ENCODE data around the gene P2RX2.

DNA sequence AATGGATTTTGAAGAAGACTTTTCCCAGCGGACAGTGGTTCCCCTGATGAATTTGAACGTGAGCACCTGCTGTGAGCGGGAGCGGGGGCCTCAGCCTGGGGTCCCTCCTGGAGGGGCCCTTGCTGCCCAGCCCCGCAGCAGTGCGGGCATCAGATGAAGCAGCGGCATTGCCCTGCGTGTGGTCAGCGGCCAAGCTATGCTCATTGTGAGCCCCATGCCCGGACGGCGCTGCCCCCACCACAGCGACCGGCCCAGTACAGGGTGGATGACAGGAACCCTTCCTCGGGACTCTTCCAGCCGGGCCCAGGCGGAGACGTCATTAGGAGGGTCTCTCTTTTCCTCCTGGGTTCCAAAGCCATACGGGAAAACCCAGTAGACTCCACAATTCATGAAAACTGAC lies 11.6 kb upstream of the P2RX2 start:
- TF ChIP-seq, protein P1, sequence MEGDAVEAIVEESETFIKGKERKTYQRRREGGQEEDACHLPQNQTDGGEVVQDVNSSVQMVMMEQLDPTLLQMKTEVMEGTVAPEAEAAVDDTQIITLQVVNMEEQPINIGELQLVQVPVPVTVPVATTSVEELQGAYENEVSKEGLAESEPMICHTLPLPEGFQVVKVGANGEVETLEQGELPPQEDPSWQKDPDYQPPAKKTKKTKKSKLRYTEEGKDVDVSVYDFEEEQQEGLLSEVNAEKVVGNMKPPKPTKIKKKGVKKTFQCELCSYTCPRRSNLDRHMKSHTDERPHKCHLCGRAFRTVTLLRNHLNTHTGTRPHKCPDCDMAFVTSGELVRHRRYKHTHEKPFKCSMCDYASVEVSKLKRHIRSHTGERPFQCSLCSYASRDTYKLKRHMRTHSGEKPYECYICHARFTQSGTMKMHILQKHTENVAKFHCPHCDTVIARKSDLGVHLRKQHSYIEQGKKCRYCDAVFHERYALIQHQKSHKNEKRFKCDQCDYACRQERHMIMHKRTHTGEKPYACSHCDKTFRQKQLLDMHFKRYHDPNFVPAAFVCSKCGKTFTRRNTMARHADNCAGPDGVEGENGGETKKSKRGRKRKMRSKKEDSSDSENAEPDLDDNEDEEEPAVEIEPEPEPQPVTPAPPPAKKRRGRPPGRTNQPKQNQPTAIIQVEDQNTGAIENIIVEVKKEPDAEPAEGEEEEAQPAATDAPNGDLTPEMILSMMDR (conservative IDR thresholded peaks at IDR 0.05; ENCODE audit: low read depth in 2 of 2): no peak
- TF ChIP-seq EZH2 (IDR thresholded peaks at IDR 0.05; ENCODE audit: low read depth, unreplicated experiment): no peak
- TF ChIP-seq JUNB (IDR thresholded peaks at IDR 0.05; ENCODE audit: unreplicated experiment): no peak
- TF ChIP-seq STAT1 (IDR thresholded peaks at IDR 0.05; ENCODE audit: unreplicated experiment): no peak
- TF ChIP-seq CREB1 (CRISPR knock-in tag; IDR thresholded peaks at IDR 0.05; ENCODE audit: low read depth): no peak
- no peak for TF ChIP-seq POLR2AphosphoS5 (IDR thresholded peaks at IDR 0.05; ENCODE audit: low read depth)
- TF ChIP-seq, protein P2, sequence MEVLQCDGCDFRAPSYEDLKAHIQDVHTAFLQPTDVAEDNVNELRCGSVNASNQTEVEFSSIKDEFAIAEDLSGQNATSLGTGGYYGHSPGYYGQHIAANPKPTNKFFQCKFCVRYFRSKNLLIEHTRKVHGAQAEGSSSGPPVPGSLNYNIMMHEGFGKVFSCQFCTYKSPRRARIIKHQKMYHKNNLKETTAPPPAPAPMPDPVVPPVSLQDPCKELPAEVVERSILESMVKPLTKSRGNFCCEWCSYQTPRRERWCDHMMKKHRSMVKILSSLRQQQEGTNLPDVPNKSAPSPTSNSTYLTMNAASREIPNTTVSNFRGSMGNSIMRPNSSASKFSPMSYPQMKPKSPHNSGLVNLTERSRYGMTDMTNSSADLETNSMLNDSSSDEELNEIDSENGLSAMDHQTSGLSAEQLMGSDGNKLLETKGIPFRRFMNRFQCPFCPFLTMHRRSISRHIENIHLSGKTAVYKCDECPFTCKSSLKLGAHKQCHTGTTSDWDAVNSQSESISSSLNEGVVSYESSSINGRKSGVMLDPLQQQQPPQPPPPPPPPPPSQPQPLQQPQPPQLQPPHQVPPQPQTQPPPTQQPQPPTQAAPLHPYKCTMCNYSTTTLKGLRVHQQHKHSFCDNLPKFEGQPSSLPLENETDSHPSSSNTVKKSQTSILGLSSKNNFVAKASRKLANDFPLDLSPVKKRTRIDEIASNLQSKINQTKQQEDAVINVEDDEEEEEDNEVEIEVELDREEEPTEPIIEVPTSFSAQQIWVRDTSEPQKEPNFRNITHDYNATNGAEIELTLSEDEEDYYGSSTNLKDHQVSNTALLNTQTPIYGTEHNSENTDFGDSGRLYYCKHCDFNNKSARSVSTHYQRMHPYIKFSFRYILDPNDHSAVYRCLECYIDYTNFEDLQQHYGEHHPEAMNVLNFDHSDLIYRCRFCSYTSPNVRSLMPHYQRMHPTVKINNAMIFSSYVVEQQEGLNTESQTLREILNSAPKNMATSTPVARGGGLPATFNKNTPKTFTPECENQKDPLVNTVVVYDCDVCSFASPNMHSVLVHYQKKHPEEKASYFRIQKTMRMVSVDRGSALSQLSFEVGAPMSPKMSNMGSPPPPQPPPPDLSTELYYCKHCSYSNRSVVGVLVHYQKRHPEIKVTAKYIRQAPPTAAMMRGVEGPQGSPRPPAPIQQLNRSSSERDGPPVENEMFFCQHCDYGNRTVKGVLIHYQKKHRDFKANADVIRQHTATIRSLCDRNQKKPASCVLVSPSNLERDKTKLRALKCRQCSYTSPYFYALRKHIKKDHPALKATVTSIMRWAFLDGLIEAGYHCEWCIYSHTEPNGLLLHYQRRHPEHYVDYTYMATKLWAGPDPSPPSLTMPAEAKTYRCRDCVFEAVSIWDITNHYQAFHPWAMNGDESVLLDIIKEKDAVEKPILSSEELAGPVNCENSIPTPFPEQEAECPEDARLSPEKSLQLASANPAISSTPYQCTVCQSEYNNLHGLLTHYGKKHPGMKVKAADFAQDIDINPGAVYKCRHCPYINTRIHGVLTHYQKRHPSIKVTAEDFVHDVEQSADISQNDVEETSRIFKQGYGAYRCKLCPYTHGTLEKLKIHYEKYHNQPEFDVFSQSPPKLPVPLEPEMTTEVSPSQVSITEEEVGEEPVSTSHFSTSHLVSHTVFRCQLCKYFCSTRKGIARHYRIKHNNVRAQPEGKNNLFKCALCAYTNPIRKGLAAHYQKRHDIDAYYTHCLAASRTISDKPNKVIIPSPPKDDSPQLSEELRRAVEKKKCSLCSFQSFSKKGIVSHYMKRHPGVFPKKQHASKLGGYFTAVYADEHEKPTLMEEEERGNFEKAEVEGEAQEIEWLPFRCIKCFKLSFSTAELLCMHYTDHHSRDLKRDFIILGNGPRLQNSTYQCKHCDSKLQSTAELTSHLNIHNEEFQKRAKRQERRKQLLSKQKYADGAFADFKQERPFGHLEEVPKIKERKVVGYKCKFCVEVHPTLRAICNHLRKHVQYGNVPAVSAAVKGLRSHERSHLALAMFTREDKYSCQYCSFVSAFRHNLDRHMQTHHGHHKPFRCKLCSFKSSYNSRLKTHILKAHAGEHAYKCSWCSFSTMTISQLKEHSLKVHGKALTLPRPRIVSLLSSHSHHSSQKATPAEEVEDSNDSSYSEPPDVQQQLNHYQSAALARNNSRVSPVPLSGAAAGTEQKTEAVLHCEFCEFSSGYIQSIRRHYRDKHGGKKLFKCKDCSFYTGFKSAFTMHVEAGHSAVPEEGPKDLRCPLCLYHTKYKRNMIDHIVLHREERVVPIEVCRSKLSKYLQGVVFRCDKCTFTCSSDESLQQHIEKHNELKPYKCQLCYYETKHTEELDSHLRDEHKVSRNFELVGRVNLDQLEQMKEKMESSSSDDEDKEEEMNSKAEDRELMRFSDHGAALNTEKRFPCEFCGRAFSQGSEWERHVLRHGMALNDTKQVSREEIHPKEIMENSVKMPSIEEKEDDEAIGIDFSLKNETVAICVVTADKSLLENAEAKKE (CRISPR knock-in tag; IDR thresholded peaks at IDR 0.05): no peak
